Activated naive CD8-positive, alpha-beta T cell treated with anti-CD3 and anti-CD28 coated beads, Interleukin-2, amount 50 U/mL, for 24 hours (primary cell): ENCODE results near the gene CDH4.
A peak's percentile ranks its signal among the peaks of the same experiment; 100 is the strongest.

Experiments used
- ATAC-seq: fragments of 150-1000 bp; cut with Tn5 transposase; one replicate; pipeline ENCODE4 v1.10.0; 2021
- DNase-seq: peaks from one replicate; pipeline ENCODE4 v3.0.0; 2021
- H3K27ac Mint-ChIP-seq: one replicate; pipeline ENCODE4 v1.8.0; 2021; ENCODE audit warnings: mild to moderate bottlenecking, mixed read lengths
- H3K27me3 Mint-ChIP-seq: one replicate; pipeline ENCODE4 v1.8.0; 2021; ENCODE audit warnings: mixed read lengths
- H3K36me3 Mint-ChIP-seq: one replicate; pipeline ENCODE4 v1.8.0; 2021; ENCODE audit warnings: low read depth, mixed read lengths
- H3K4me1 Mint-ChIP-seq: one replicate; pipeline ENCODE4 v1.8.0; 2021; ENCODE audit warnings: mixed read lengths
- H3K4me3 Mint-ChIP-seq: one replicate; pipeline ENCODE4 v1.8.0; 2021; ENCODE audit warnings: mild to moderate bottlenecking, moderate library complexity, mixed read lengths
- H3K9me3 Mint-ChIP-seq: one replicate; pipeline ENCODE4 v1.8.0; 2021; ENCODE audit warnings: mixed read lengths

Gene CDH4

GRCh38 chr20:61502433-61502832 is 250.4 kb downstream of the CDH4 start:
- Mint-ChIP-seq H3K4me1 (no peaks in the 10 kb centered on the region), H3K27ac (no peak overlapping the region)

DNA sequence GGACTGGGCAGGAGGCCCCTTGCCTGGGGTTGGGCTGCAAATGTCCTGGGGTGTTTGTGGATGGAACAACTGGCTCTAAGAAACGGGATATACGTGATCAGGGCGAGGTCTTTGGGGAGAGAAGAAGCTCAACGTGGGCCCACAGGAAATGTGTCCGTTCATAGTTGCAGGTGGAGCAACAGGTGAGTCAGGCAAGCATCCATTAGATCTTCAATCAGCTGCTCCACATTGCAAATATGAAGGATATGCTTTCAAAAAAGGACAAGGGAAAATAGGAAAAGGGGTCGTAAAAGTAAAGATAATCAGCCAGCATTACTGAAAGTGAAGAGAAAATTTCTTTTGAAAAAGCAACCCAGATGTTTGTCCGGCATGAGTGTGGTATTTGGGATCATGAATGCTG is 251.0 kb downstream of the CDH4 start:
- no peak for DNase-seq
- no peaks in the 10 kb centered on the region for H3K9me3 Mint-ChIP-seq
- no peaks in the 10 kb centered on the region for H3K36me3 Mint-ChIP-seq
- no peaks in the 10 kb centered on the region for H3K27me3 Mint-ChIP-seq
- no peak overlapping the region for H3K27ac Mint-ChIP-seq
- H3K4me3 Mint-ChIP-seq, result no peak overlapping the region
- no peaks in the 10 kb centered on the region for H3K4me1 Mint-ChIP-seq
- no peak for ATAC-seq

More at GRCh38 chr20:61502433-61502832, 250.4 kb downstream of the CDH4 start:
- H3K27me3 Mint-ChIP-seq, result no peaks in the 10 kb centered on the region
- no peaks in the 10 kb centered on the region for H3K9me3 Mint-ChIP-seq
- H3K4me3 Mint-ChIP-seq, result no peak overlapping the region
- ATAC-seq (no peak), DNase-seq (no peak)
- no peaks in the 10 kb centered on the region for H3K36me3 Mint-ChIP-seq

GRCh38 chr20:61505508-61505907 is 253.4 kb downstream of the CDH4 start:
- Mint-ChIP-seq H3K36me3 (no peaks in the 10 kb centered on the region), H3K9me3 (no peaks in the 10 kb centered on the region), H3K4me1 (no peaks in the 10 kb centered on the region), H3K27me3 (no peaks in the 10 kb centered on the region), H3K27ac (no peak overlapping the region), H3K4me3 (no peak overlapping the region)
- ATAC-seq (no peak), DNase-seq (no peak)

DNA sequence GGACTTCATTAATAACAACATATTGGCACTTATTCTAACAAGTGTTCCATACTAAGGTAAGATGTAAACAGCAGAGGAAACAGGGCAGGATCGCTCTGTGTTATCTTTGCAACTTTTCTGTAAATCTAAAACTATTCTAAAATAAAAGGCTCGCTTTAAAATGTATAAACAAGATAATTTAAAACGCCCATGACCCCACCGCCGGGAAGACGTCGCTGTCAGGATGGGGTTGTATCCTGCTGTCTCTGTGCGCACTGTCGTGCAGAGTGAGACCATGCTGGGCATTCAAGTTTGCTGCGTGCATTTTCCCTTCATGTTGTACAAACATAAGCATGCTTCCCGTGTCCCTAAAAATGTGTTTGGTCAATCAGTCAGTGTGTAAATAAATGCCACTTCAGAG is 255.7 kb downstream of the CDH4 start:
- H3K4me3 Mint-ChIP-seq, result no peak overlapping the region

DNA sequence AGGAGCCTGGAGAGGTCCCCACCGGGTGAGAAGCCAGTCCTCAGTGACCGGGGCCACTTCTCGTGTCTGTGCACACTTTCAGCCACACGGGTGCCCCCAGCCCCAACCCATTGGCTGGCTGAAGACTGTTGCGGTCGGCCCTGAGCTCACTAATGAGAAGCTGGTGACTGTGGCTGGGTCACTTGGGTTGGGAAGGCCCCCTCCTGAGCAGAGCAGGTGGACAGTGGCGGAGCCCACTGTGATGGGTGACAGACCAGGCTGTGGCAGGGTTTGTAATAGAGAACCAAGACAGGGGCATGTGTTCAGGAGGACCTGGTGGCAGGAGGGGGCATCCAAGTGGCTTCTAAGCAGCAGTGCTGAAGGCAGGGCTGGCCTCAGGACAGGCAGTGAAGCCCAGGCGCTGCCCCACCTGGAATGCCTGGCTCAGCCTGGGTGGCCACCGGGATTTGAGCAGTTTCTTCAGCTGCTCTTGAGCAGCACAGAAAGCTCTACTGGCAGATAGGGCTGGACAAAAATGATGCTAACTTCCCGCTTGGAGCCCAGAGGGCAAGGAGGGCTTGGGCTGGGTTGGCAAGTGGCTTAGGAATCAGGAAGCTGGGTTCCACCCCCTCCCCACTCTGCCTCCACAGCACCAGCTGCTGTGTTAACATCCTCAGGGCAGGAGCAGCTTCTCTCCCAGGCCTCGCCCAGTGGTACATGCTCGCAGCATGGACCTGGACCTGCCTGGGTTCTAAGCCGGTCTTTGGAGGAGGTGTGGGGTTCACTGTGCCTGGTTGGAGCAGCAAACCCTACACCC is 256.4 kb downstream of the CDH4 start:
- no peaks in the 10 kb centered on the region for H3K27me3 Mint-ChIP-seq
- no peak for ATAC-seq
- H3K9me3 Mint-ChIP-seq, result no peaks in the 10 kb centered on the region
- no peak for DNase-seq
- no peak overlapping the region for H3K4me3 Mint-ChIP-seq
- H3K27ac Mint-ChIP-seq, result no peak overlapping the region
- no peaks in the 10 kb centered on the region for H3K36me3 Mint-ChIP-seq
- H3K4me1 Mint-ChIP-seq, result no peaks in the 10 kb centered on the region

More for the DNA sequence above, 255.7 kb downstream of the CDH4 start:
- H3K27me3 Mint-ChIP-seq, result no peaks in the 10 kb centered on the region
- no peaks in the 10 kb centered on the region for H3K9me3 Mint-ChIP-seq
- no peak for ATAC-seq
- DNase-seq, result no peak
- no peaks in the 10 kb centered on the region for H3K36me3 Mint-ChIP-seq
- no peak overlapping the region for H3K27ac Mint-ChIP-seq
- no peaks in the 10 kb centered on the region for H3K4me1 Mint-ChIP-seq

DNA sequence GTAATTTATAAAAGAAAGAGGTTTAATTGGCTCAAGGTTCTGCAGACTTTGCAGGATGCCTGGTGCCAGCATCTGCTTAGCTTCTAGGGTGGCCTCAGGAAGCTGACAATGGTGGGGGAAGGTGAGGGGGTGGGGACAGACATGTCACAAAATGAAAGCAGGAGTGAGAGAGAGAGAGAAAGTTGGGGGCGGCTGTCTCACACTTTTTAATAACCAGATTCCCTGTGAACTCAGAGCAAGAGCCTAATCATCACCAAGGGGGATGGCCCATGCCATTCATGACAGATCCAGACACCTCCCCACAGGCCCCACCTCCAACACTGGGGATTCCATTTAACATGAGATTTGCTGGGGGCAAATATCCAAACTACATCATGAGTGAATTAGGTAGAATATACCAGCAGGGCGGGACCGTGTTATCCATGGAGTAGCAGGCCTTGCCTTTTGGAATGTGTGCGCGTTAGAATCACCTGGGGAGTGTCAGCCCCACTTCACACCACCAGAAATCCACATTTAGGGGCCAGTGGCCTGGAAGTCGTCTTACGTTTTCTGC is 258.8 kb downstream of the CDH4 start:
- Mint-ChIP-seq H3K9me3 (no peaks in the 10 kb centered on the region), H3K27me3 (peaks cover 2% of the 10 kb centered on the region), H3K4me3 (no peak overlapping the region), H3K27ac (no peak overlapping the region), H3K4me1 (no peaks in the 10 kb centered on the region), H3K36me3 (no peaks in the 10 kb centered on the region)
- DNase-seq (no peak), ATAC-seq (peak; percentile 21)

DNA sequence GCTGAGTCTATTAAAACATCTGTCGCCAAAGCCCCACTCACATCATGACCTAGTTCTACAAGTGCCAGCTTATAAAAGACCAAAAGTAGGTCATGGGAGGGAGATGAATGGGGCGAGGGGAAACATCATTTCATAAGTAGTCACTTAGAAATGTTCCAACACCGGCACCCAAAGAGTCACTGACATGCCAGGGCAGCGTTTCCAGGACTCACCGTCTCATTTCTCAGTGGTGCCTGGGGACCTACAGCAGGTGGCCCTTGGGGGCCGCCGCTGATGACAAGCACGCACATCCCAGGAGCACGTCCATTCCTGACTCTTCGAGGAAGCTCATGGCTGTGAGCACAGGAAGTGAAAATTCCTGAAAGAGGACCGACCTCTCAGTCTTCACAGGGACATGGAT is 260.4 kb downstream of the CDH4 start:
- ATAC-seq, result no peak
- H3K27ac Mint-ChIP-seq, result no peak overlapping the region
- no peaks in the 10 kb centered on the region for H3K36me3 Mint-ChIP-seq
- DNase-seq, result no peak
- H3K9me3 Mint-ChIP-seq, result no peaks in the 10 kb centered on the region
- H3K4me3 Mint-ChIP-seq, result no peak overlapping the region
- H3K27me3 Mint-ChIP-seq, result peaks cover 5% of the 10 kb centered on the region
- H3K4me1 Mint-ChIP-seq, result no peaks in the 10 kb centered on the region

- ATAC-seq, result no peak
Measured at GRCh38 chr20:61513124-61514017, 261.3 kb downstream of the CDH4 start.

DNA sequence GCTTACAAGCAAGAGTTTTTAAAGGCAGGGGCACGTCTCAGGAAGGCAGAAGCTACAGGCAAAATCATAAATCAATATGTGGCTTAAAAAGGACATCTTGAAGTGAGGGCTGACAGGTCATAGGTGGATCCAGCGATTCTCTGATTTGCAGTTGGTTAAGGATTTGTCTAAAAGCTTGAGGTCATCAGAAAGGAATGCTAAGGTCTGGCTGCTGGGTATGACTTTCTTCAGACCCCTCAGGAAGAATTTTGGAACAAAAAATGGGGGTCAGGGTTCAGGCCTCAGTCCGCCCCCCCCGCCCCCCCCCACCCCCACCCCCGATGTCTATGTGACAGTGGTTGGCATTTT is 261.9 kb downstream of the CDH4 start:
- peaks cover 5% of the 10 kb centered on the region for H3K27me3 Mint-ChIP-seq
- no peak overlapping the region for H3K27ac Mint-ChIP-seq
- DNase-seq, result no peak
- peaks cover 7% of the 10 kb centered on the region for H3K9me3 Mint-ChIP-seq
- ATAC-seq, result no peak
- H3K4me1 Mint-ChIP-seq, result no peaks in the 10 kb centered on the region
- no peak overlapping the region for H3K4me3 Mint-ChIP-seq
- no peaks in the 10 kb centered on the region for H3K36me3 Mint-ChIP-seq

More at GRCh38 chr20:61513124-61514017, 261.3 kb downstream of the CDH4 start:
- no peaks in the 10 kb centered on the region for H3K4me1 Mint-ChIP-seq
- H3K9me3 Mint-ChIP-seq, result peaks cover 2% of the 10 kb centered on the region
- H3K27me3 Mint-ChIP-seq, result peaks cover 5% of the 10 kb centered on the region
- no peak for DNase-seq
- H3K36me3 Mint-ChIP-seq, result no peaks in the 10 kb centered on the region
- H3K4me3 Mint-ChIP-seq, result no peak overlapping the region
- no peak overlapping the region for H3K27ac Mint-ChIP-seq

- Mint-ChIP-seq H3K4me3 (no peak overlapping the region), H3K27ac (no peak overlapping the region), H3K27me3 (peaks cover 5% of the 10 kb centered on the region), H3K9me3 (peaks cover 7% of the 10 kb centered on the region), H3K4me1 (no peaks in the 10 kb centered on the region), H3K36me3 (no peaks in the 10 kb centered on the region)
- ATAC-seq (no peak), DNase-seq (no peak)
Measured at GRCh38 chr20:61514396-61514795, 262.3 kb downstream of the CDH4 start.

- Mint-ChIP-seq H3K36me3 (no peaks in the 10 kb centered on the region), H3K4me3 (no peak overlapping the region), H3K9me3 (peaks cover 7% of the 10 kb centered on the region), H3K27ac (no peak overlapping the region), H3K27me3 (peaks cover 5% of the 10 kb centered on the region), H3K4me1 (no peaks in the 10 kb centered on the region)
- DNase-seq (no peak), ATAC-seq (no peak)
Measured at GRCh38 chr20:61514805-61515505, 262.9 kb downstream of the CDH4 start.

GRCh38 chr20:61515922-61516321 is 263.9 kb downstream of the CDH4 start:
- H3K9me3 Mint-ChIP-seq, result peaks cover 7% of the 10 kb centered on the region
- no peak for ATAC-seq
- no peak overlapping the region for H3K4me3 Mint-ChIP-seq
- H3K27ac Mint-ChIP-seq, result no peak overlapping the region
- peaks cover 5% of the 10 kb centered on the region for H3K27me3 Mint-ChIP-seq
- H3K36me3 Mint-ChIP-seq, result no peaks in the 10 kb centered on the region
- DNase-seq, result no peak
- no peaks in the 10 kb centered on the region for H3K4me1 Mint-ChIP-seq

- Mint-ChIP-seq H3K27ac (no peak overlapping the region), H3K27me3 (peaks cover 5% of the 10 kb centered on the region), H3K9me3 (peaks cover 7% of the 10 kb centered on the region), H3K4me3 (no peak overlapping the region), H3K36me3 (no peaks in the 10 kb centered on the region), H3K4me1 (no peaks in the 10 kb centered on the region)
- ATAC-seq (no peak), DNase-seq (no peak)
Measured at GRCh38 chr20:61516346-61517208, 264.5 kb downstream of the CDH4 start.

- Mint-ChIP-seq H3K4me3 (no peak overlapping the region), H3K9me3 (peaks cover 7% of the 10 kb centered on the region), H3K36me3 (no peaks in the 10 kb centered on the region), H3K27ac (no peak overlapping the region), H3K4me1 (no peaks in the 10 kb centered on the region), H3K27me3 (peaks cover 5% of the 10 kb centered on the region)
- no peak for ATAC-seq
- no peak for DNase-seq
Measured at GRCh38 chr20:61517419-61517818, 265.4 kb downstream of the CDH4 start.
